C4-2B (cell line): ENCODE measurements around the gene PACSIN1.

Experiments
- ZFX ChIP-seq: fragments of 450-650 bp; IDR thresholded peaks from 2 replicates; pipeline ENCODE4 v1.6.1; 2017
- TF ChIP-seq, protein P1 (sequence below): fragments of 450-650 bp; conservative IDR thresholded peaks from 2 replicates; pipeline ENCODE4 v1.5.1; 2017; ENCODE audit warnings: mild to moderate bottlenecking

- TF ChIP-seq, protein P1, sequence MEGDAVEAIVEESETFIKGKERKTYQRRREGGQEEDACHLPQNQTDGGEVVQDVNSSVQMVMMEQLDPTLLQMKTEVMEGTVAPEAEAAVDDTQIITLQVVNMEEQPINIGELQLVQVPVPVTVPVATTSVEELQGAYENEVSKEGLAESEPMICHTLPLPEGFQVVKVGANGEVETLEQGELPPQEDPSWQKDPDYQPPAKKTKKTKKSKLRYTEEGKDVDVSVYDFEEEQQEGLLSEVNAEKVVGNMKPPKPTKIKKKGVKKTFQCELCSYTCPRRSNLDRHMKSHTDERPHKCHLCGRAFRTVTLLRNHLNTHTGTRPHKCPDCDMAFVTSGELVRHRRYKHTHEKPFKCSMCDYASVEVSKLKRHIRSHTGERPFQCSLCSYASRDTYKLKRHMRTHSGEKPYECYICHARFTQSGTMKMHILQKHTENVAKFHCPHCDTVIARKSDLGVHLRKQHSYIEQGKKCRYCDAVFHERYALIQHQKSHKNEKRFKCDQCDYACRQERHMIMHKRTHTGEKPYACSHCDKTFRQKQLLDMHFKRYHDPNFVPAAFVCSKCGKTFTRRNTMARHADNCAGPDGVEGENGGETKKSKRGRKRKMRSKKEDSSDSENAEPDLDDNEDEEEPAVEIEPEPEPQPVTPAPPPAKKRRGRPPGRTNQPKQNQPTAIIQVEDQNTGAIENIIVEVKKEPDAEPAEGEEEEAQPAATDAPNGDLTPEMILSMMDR = no peak
- TF ChIP-seq ZFX = no peak
Measured at GRCh38 chr6:34468378-34468892, 2.6 kb downstream of the PACSIN1 start.
